Ascending aorta (tissue), 2 donors: ENCODE measurements around the gene DOCK9. TPM values are rescaled to one million over a fixed set of nuclear protein-coding genes. Genes with fewer than 3 reads are reported as not detected.
"Not testable (repeated sequence)": the region's sequence is repeated elsewhere in the genome, so short reads cannot be mapped to it uniquely, and the experiment has no call there.

ENCODE experiments used
- DNase-seq, 2 donors: peaks; one replicate each; pipeline ENCODE4 v3.0.0-alpha.2; 2019; ENCODE audit warnings: low spot score in 2 of 2
- H3K27ac ChIP-seq, 2 donors: fragments of 200-600 bp; sonication (generic); one replicate each; pipeline ENCODE4 v1.5.1; 2016 to 2017; ENCODE audit warnings: mild to moderate bottlenecking in 1 of 2
- H3K27me3 ChIP-seq: fragments of 200-600 bp; sonication (generic); one replicate; pipeline ENCODE4 v1.5.1; 2017
- H3K36me3 ChIP-seq, 2 donors: fragments of 200-600 bp; sonication (generic); one replicate each; pipeline ENCODE4 v1.5.1; 2016
- H3K4me1 ChIP-seq, 2 donors: fragments of 200-600 bp; sonication (generic); one replicate each; pipeline ENCODE4 v1.5.1; 2016 to 2017; ENCODE audit warnings: mild to moderate bottlenecking in 1 of 2
- H3K4me3 ChIP-seq, 2 donors: fragments of 200-600 bp; sonication (generic); one replicate each; pipeline ENCODE4 v1.5.1; 2016 to 2017; ENCODE audit warnings: mild to moderate bottlenecking in 1 of 2
- H3K9me3 ChIP-seq, 2 donors: fragments of 200-600 bp; sonication (generic); one replicate each; pipeline ENCODE4 v1.5.1; 2016
- intact Hi-C: fragments of 100-400 bp; cut with DNase I; formaldehyde crosslinking; loops from one replicate; pipeline ENCODE4 v1.15.1; 2023
- total RNA-seq: library from RNA; depleted of rRNA; stranded (reverse); fragments of >200 nt; gene quantifications from one replicate; pipeline ENCODE4 v1.1.0, GENCODE V29; 2016
- TF ChIP-seq, protein P1 (sequence below), 3 experiments: fragments of 200-600 bp in 2 of 3; fragments of 450-650 bp in 1 of 3; sonication (generic) in 2 of 3; IDR thresholded peaks; one replicate each; pipeline ENCODE4 v1.5.1; 2016 to 2019; ENCODE audit warnings: antibody characterized with exemption in 3 of 3, mild to moderate bottlenecking in 1 of 3, moderate library complexity in 1 of 3

Gene DOCK9
- total RNA-seq, 1 donor from 2014 or later = 88.2 TPM

DNA sequence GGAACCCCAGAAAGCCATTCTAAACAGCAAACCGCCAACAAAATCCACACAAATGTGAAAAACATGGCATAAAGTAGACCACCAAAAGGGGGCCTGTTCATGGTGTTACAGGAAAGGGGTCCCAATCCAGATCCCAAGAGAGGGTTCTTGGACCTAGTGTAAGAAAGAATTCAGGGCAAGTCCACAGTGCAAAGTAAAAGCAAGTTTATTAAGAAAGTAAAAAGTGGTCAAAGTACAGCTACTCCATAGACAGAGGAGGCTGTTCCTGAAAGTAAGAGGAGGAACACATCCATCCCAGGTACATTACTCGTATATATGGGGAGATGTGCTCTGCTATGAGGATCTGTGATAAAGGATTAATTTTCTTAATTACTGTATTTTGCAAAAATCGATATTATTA, 157.6 kb downstream of the DOCK9 start:
- no peak overlapping the region for H3K4me3 ChIP-seq
- intact Hi-C loops = no loop called here
- TF ChIP-seq, protein P1, sequence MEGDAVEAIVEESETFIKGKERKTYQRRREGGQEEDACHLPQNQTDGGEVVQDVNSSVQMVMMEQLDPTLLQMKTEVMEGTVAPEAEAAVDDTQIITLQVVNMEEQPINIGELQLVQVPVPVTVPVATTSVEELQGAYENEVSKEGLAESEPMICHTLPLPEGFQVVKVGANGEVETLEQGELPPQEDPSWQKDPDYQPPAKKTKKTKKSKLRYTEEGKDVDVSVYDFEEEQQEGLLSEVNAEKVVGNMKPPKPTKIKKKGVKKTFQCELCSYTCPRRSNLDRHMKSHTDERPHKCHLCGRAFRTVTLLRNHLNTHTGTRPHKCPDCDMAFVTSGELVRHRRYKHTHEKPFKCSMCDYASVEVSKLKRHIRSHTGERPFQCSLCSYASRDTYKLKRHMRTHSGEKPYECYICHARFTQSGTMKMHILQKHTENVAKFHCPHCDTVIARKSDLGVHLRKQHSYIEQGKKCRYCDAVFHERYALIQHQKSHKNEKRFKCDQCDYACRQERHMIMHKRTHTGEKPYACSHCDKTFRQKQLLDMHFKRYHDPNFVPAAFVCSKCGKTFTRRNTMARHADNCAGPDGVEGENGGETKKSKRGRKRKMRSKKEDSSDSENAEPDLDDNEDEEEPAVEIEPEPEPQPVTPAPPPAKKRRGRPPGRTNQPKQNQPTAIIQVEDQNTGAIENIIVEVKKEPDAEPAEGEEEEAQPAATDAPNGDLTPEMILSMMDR (IDR thresholded peaks at IDR 0.05) = no peak
- H3K4me1 ChIP-seq = peaks cover 8 to 17% of the 10 kb centered on the region in 2 donors
- peaks cover 0 to 4% of the 10 kb centered on the region in 2 donors for H3K36me3 ChIP-seq
- H3K27ac ChIP-seq = peak overlapping the region in 1 of 2 donors; percentile 6
- H3K9me3 ChIP-seq = no peaks in the 10 kb centered on the region
- no peaks in the 10 kb centered on the region for H3K27me3 ChIP-seq
- no peak for DNase-seq

DNA sequence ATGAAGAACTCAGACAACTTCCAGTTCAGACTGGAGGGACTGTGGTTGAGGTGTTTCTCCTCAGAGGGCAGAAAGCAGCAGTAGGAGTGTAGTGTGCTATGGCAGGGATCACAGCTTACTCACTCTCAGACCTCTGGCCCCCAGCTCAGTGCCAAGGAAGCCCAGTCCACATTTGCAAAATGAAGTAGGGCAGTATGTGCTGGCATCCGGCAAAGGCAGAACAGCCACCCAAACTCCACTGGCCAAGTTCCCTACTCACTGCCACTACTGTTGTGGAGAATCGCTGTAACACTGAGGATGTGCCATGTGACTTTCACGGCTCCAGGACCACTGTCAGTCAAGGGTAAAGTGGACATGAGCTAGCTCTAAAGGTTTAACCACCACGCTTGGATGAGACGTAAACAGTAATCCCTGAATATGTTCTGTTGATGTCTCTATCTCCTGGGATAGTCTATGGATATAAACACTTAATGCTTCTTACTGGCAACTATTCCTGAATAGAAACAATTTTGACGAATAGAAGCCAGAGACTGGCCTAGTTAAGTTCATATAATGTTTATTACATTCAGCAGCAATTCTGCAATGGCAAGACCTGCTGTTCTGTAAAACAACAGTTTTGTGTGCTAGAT, 158.4 kb downstream of the DOCK9 start:
- Histone ChIP-seq H3K4me3 (no peak overlapping the region), H3K27ac (no peak overlapping the region), H3K27me3 (no peaks in the 10 kb centered on the region), H3K4me1 (peaks cover 8 to 17% of the 10 kb centered on the region in 2 donors), H3K36me3 (peaks cover 0 to 4% of the 10 kb centered on the region in 2 donors), H3K9me3 (no peaks in the 10 kb centered on the region)
- intact Hi-C loops = no loop called here
- TF ChIP-seq, protein P1 (IDR thresholded peaks at IDR 0.05) = no peak
- no peak for DNase-seq

DNA sequence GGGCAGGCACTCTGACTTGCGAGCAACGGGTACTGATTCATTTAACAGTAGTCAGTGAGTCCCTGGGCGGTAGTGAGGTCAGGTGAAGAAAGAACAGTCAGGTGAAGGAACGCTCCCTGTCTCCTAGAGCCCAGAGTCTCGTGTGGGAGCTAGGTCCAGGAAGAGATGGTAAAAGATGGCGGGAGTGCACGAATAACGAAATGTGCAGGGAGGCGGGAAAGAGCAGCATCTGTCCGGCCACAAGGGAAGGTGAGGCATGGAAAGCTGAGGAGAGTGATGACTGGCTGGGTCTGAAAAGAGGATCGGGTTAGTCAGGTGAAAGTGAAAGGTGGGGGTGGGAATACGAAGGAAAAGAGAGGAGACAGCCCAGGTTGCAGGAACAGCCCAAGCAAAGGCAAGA, 161.5 kb downstream of the DOCK9 start:
- TF ChIP-seq, protein P1 (IDR thresholded peaks at IDR 0.05) = no peak
- Histone ChIP-seq H3K4me3 (no peak overlapping the region), H3K27ac (no peak overlapping the region), H3K4me1 (peaks cover 5 to 8% of the 10 kb centered on the region in 2 donors), H3K36me3 (peaks cover 0 to 4% of the 10 kb centered on the region in 2 donors), H3K9me3 (no peaks in the 10 kb centered on the region), H3K27me3 (no peaks in the 10 kb centered on the region)
- intact Hi-C loops = no loop called here
- no peak for DNase-seq

DNA sequence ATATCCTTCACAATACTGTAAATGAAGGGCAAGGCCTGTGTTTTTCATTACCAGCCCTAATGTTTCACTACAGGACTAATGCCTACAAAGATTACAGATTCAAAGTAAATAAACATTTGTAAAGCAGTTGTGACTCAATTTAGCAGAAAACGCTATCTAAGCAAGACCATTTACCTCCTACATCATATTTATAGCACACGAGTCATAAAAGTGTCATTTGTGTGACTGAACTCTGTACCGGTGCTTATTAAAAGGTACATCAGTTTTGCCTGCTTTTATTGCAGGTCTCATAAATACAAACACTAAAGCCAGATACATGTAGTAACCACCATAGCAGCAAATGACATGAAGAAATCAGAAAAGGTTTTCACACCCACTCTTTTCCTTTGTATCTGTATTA, 163.9 kb downstream of the DOCK9 start:
- TF ChIP-seq, protein P1 (IDR thresholded peaks at IDR 0.05) = no peak
- intact Hi-C loops = no loop called here
- H3K27ac ChIP-seq = no peak overlapping the region
- H3K9me3 ChIP-seq = no peaks in the 10 kb centered on the region
- H3K4me3 ChIP-seq = no peak overlapping the region
- no peak for DNase-seq
- H3K4me1 ChIP-seq = no peaks in the 10 kb centered on the region
- H3K27me3 ChIP-seq = no peaks in the 10 kb centered on the region
- peaks cover 3 to 15% of the 10 kb centered on the region in 2 donors for H3K36me3 ChIP-seq

DNA sequence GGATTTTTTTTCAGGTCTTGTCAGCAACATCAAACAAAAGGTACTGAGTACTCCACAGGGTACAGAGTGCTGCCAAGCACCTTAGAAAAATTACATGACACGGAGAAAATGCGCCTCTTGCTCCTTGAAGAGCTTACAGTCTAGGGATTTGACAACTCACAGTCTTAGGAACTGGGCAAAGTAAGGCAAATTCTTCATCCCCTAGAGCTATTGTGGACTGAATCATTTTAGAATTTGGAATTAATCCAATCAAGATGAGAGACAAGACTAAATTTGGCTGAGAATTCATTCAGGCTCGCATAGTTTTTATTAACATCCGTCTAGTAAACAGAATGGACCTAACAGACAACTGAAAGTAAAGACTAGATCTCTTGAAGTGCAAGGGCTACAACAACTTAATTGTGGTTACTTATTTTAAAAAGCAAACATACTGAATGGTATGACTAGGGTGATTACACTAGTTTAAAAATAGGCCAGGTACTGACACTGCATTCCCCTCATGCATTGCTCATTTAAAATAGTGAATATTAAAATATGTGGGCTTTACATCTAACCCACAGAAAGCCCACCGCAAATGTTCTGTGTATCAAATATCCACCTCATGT, 165.6 kb downstream of the DOCK9 start:
- H3K27me3 ChIP-seq, H3K4me3 ChIP-seq, H3K4me1 ChIP-seq, H3K27ac ChIP-seq, intact Hi-C loops, DNase-seq, H3K9me3 ChIP-seq: not testable (repeated sequence)
- H3K36me3 ChIP-seq = peaks cover 4 to 20% of the 10 kb centered on the region in 2 donors

DNA sequence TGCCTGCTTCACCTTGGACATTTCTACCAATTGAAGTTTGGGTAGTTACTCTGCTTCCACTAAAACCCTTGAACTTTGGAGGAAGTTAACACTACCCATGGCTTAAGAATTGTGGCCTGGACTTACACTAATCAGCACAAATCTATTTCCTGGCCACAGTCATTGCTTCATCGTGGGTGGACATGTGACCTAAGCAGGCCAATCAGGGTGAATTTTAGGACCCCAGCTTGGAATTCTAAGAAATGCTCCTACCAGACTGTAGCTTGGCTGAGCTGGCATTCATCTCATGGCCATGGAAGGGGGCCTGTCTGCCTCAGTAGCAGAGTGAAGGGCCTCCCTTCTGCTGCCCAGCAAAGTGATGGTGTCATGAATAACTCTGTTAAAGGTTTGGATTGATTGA, 167.1 kb downstream of the DOCK9 start:
- H3K4me1 ChIP-seq = no peaks in the 10 kb centered on the region
- H3K9me3 ChIP-seq = no peaks in the 10 kb centered on the region
- H3K4me3 ChIP-seq = no peak overlapping the region
- no peak for DNase-seq
- TF ChIP-seq, protein P1 (IDR thresholded peaks at IDR 0.05) = no peak
- H3K27ac ChIP-seq = no peak overlapping the region
- no peaks in the 10 kb centered on the region for H3K27me3 ChIP-seq
- peaks cover 4 to 28% of the 10 kb centered on the region in 2 donors for H3K36me3 ChIP-seq
- intact Hi-C loops = no loop called here
